ENCODE results near the gene MKRN2. TPM values are rescaled to one million over a fixed set of nuclear protein-coding genes. Genes with fewer than 3 reads are reported as not detected.
A peak's percentile ranks its signal among the peaks of the same experiment; 100 is the strongest.

MKRN2 gene
- total and polyA plus RNA-seq, 3 donors from 2014 or later, result 82.6 to 117 (median 93.6) TPM

DNA sequence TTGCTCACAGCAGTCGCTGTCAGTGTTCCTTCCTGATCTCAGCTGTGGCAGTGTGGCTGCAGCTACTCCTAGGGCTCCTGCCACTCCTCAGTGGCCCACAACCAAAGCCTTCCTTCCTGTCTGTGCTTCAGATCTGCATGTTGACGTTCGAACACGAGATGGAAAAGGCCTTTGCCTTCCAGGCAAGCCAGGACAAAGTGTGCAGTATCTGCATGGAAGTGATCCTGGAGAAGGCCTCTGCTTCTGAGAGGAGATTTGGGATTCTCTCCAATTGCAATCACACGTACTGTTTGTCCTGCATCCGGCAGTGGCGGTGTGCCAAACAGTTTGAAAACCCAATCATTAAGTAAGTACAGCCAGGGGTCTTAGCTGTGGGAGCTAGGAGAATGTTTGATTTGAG lies 17.8 kb downstream of the MKRN2 start:
- no peaks in the 10 kb centered on the region for H3K27me3 ChIP-seq
- H3K4me3 ChIP-seq, result no peak overlapping the region
- H3K27ac ChIP-seq, result peak overlapping the region in 1 of 2 donors; percentile 61
- TF ChIP-seq, protein P1, sequence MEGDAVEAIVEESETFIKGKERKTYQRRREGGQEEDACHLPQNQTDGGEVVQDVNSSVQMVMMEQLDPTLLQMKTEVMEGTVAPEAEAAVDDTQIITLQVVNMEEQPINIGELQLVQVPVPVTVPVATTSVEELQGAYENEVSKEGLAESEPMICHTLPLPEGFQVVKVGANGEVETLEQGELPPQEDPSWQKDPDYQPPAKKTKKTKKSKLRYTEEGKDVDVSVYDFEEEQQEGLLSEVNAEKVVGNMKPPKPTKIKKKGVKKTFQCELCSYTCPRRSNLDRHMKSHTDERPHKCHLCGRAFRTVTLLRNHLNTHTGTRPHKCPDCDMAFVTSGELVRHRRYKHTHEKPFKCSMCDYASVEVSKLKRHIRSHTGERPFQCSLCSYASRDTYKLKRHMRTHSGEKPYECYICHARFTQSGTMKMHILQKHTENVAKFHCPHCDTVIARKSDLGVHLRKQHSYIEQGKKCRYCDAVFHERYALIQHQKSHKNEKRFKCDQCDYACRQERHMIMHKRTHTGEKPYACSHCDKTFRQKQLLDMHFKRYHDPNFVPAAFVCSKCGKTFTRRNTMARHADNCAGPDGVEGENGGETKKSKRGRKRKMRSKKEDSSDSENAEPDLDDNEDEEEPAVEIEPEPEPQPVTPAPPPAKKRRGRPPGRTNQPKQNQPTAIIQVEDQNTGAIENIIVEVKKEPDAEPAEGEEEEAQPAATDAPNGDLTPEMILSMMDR (IDR thresholded peaks at IDR 0.05), result no peak
- no peak for TF ChIP-seq POLR2A (IDR thresholded peaks at IDR 0.05)
- intact Hi-C loops (cut with DNase I; ENCODE audit: low total_unique reads), result no loop called here
- H3K36me3 ChIP-seq (ENCODE audit: low read depth, missing control alignments), result no peaks in the 10 kb centered on the region
- peaks cover 7% of the 10 kb centered on the region for H3K4me1 ChIP-seq
- no peaks in the 10 kb centered on the region for H3K9me3 ChIP-seq
- DNase-seq, result no peak
- 43 to 75% methylated on average over 4 to 7 of the region's 7 CpGs for WGBS, 2 donors

DNA sequence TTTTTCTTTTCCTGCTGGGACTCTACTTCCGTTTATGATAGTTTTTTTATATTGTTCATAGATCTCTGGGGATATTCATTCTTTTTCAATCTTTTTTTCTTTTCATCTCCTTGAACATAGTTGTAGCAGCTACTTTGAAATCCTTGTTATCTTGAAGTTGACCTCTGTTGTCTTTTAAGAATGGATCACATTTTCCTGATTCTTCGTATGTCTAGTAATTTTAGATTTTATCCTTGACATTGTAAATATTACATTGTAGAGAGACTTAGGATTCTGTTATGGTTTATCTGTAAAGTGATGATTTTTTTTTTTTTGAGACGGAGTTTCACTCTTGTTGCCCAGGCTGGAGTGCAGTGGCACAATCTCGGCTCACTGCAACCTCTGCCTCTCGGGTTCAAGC lies 20.5 kb downstream of the MKRN2 start:
- H3K9me3 ChIP-seq, result no peaks in the 10 kb centered on the region
- no peak for DNase-seq
- intact Hi-C loops (cut with DNase I; ENCODE audit: low total_unique reads), result no loop called here
- no peak for TF ChIP-seq POLR2A (IDR thresholded peaks at IDR 0.05)
- TF ChIP-seq, protein P1 (IDR thresholded peaks at IDR 0.05), result no peak
- WGBS, 2 donors, result 63 to 77% methylated on average over 5 of the region's 5 CpGs
- H3K27ac ChIP-seq, result no peak overlapping the region
- no peaks in the 10 kb centered on the region for H3K36me3 ChIP-seq (ENCODE audit: low read depth, missing control alignments)
- no peaks in the 10 kb centered on the region for H3K27me3 ChIP-seq
- no peak overlapping the region for H3K4me3 ChIP-seq
- peaks cover 10% of the 10 kb centered on the region for H3K4me1 ChIP-seq

DNA sequence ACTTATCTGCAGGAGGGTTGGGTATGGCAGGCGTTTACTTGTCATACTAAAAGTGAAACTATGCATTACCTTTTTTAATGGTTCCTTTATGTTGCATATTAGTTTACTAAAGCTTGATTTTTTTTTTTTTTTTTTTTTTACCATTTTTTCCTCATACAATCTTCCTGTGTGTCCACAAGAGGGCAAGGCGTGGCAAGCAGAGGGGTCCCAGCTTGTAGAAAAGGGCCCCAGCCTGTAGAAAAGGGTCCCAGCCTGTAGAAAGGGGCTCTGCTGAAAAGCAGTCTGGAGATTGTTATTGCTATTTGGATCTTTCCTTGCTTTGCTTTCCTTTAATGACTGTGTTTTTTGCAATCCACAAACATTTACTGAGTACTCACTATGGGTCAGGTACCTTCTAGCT lies 21.9 kb downstream of the MKRN2 start:
- 91 to 93% methylated on average over 2 of the region's 2 CpGs for WGBS, 2 donors
- peaks cover 10% of the 10 kb centered on the region for H3K4me1 ChIP-seq
- H3K27me3 ChIP-seq, result no peaks in the 10 kb centered on the region
- no peaks in the 10 kb centered on the region for H3K36me3 ChIP-seq (ENCODE audit: low read depth, missing control alignments)
- no peaks in the 10 kb centered on the region for H3K9me3 ChIP-seq
- TF ChIP-seq, protein P1 (IDR thresholded peaks at IDR 0.05), result no peak
- no peak for TF ChIP-seq POLR2A (IDR thresholded peaks at IDR 0.05)
- H3K4me3 ChIP-seq, result no peak overlapping the region
- DNase-seq, result no peak
- H3K27ac ChIP-seq, result no peak overlapping the region
- intact Hi-C loops (cut with DNase I; ENCODE audit: low total_unique reads), result no loop called here

DNA sequence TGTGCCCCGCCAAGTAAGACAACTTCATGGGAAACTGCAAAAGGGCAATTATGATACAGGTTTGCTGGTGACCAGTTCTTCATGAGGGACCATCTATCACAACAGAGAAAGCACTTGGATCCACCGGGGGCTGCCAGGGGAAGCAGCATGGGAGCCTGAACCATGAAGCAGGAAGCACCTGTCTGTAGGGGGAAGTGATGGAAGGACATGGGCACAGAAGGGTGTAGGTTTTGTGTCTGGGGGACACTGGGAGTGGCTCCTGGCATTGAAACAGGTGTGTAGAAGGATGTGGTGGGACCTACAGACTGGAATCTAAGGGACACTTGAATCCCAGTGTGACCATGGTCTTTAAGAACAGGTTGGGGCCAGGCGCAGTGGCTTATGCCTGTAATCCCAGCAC lies 22.6 kb downstream of the MKRN2 start:
- DNase-seq, result no peak
- Histone ChIP-seq H3K4me3 (no peak overlapping the region), H3K27me3 (no peaks in the 10 kb centered on the region), H3K27ac (peak overlapping the region in 1 of 2 donors; percentile 56), H3K9me3 (no peaks in the 10 kb centered on the region), H3K36me3 (ENCODE audit: low read depth, missing control alignments) (peaks cover 3% of the 10 kb centered on the region), H3K4me1 (peaks cover 9% of the 10 kb centered on the region)
- no peak for TF ChIP-seq POLR2A (IDR thresholded peaks at IDR 0.05)
- TF ChIP-seq, protein P1 (IDR thresholded peaks at IDR 0.05), result no peak
- 82 to 95% methylated on average over 3 of the region's 3 CpGs for WGBS, 2 donors
- intact Hi-C loops (cut with DNase I; ENCODE audit: low total_unique reads), result no loop called here

DNA sequence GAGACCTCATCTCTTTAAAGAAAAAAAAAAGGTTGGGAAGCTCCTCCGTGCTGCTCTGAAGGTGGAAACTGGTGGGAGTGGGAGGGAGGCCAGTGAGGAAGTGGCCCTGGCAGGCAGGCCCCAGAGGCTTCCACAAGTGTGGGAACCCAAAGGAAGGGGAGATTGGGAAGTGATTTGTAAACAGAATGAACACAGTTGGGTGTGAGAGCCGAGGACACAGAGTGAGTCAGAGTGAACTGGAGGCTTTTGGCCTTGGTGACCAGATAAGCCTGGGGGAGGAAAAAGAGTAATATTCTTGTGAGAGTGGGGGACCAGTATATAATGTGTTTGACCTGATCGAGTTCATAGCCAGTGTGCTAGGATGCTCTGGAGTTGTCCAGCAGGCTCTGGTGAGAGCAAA lies 23.0 kb downstream of the MKRN2 start:
- WGBS, 2 donors, result 28 to 41% methylated on average over 3 of the region's 3 CpGs
- TF ChIP-seq POLR2A (IDR thresholded peaks at IDR 0.05), result no peak
- TF ChIP-seq, protein P1 (IDR thresholded peaks at IDR 0.05), result no peak
- DNase-seq, result no peak
- Histone ChIP-seq H3K27me3 (no peaks in the 10 kb centered on the region), H3K4me1 (peaks cover 6% of the 10 kb centered on the region), H3K4me3 (no peak overlapping the region), H3K27ac (peak overlapping the region in 1 of 2 donors; percentile 56), H3K9me3 (no peaks in the 10 kb centered on the region), H3K36me3 (ENCODE audit: low read depth, missing control alignments) (peaks cover 3% of the 10 kb centered on the region)
- intact Hi-C loops (cut with DNase I; ENCODE audit: low total_unique reads), result no loop called here

Data from testis (tissue), 3 donors.